ENCODE measurements around the gene CLEC3B. TPM values are rescaled to one million over a fixed set of nuclear protein-coding genes. Genes with fewer than 3 reads are reported as not detected.

CLEC3B gene
- total RNA-seq, 6 donors from 2014 or later, result 6.3 to 332 (median 140) TPM

DNA sequence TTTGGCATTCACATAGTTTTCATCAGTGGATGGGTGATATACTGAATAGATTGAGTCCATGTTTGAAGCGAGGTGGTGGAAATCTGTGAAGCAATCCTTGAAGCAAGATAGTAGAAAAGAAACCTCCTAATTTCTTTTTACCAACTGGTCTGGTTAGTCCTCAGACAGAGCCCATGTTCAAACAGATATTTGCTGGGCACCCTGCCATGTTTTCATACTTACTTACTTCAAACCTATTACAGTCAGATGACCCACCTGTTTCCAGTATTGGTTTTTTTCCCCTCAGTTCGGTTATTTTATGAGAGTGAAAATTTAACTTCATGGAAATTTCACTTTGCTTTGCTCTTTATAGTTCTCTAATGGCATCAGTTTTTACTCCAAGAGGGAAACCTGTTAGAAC lies 26.3 kb upstream of the CLEC3B start:
- Histone ChIP-seq H3K36me3 (peaks cover 3 to 75% (median 19%) of the 10 kb centered on the region in 4 donors), H3K9me3 (no peaks in the 10 kb centered on the region), H3K4me1 (peaks cover 8 to 15% (median 12%) of the 10 kb centered on the region in 4 donors), H3K4me3 (no peak overlapping the region), H3K27ac (no peak overlapping the region), H3K27me3 (no peaks in the 10 kb centered on the region)
- peak in 1 of 2 donors; percentile 64 for DNase-seq
- TF ChIP-seq POLR2A (IDR thresholded peaks at IDR 0.05), result no peak
- TF ChIP-seq CTCF (IDR thresholded peaks at IDR 0.05), result no peak
- no peak for TF ChIP-seq POLR2AphosphoS5 (IDR thresholded peaks at IDR 0.05)
- TF ChIP-seq EP300 (IDR thresholded peaks at IDR 0.05), result no peak
- no peak for ATAC-seq (ENCODE audit: low FRiP score in 2 of 2)
- WGBS, 2 donors, result 71% methylated on average over 2 of the region's 2 CpGs

GRCh38 chr3:45000823-45001222 lies 25.3 kb upstream of the CLEC3B start:
- TF ChIP-seq CTCF (IDR thresholded peaks at IDR 0.05) (no peak), EP300 (IDR thresholded peaks at IDR 0.05) (no peak), POLR2A (IDR thresholded peaks at IDR 0.05) (no peak), POLR2AphosphoS5 (IDR thresholded peaks at IDR 0.05) (no peak)
- DNase-seq, result no peak
- Histone ChIP-seq H3K9me3 (no peaks in the 10 kb centered on the region), H3K4me1 (peaks cover 0 to 5% (median 2%) of the 10 kb centered on the region in 4 donors), H3K36me3 (peaks cover 3 to 80% (median 23%) of the 10 kb centered on the region in 4 donors), H3K4me3 (no peak overlapping the region), H3K27ac (no peak overlapping the region), H3K27me3 (no peaks in the 10 kb centered on the region)
- 95 to 98% methylated on average over 4 of the region's 4 CpGs for WGBS, 2 donors
- ATAC-seq (ENCODE audit: low FRiP score in 2 of 2), result no peak

GRCh38 chr3:45001738-45002137 lies 24.4 kb upstream of the CLEC3B start:
- no peak overlapping the region for H3K4me3 ChIP-seq
- H3K4me1 ChIP-seq, result peaks cover 0 to 3% (median 0%) of the 10 kb centered on the region in 4 donors
- H3K9me3 ChIP-seq, result no peaks in the 10 kb centered on the region
- ATAC-seq (ENCODE audit: low FRiP score in 2 of 2) (no peak), DNase-seq (no peak)
- 97 to 98% methylated on average over 3 of the region's 3 CpGs for WGBS, 2 donors
- peaks cover 3 to 72% (median 23%) of the 10 kb centered on the region in 4 donors for H3K36me3 ChIP-seq
- no peak overlapping the region for H3K27ac ChIP-seq
- no peak for TF ChIP-seq POLR2A (IDR thresholded peaks at IDR 0.05)
- H3K27me3 ChIP-seq, result no peaks in the 10 kb centered on the region

DNA sequence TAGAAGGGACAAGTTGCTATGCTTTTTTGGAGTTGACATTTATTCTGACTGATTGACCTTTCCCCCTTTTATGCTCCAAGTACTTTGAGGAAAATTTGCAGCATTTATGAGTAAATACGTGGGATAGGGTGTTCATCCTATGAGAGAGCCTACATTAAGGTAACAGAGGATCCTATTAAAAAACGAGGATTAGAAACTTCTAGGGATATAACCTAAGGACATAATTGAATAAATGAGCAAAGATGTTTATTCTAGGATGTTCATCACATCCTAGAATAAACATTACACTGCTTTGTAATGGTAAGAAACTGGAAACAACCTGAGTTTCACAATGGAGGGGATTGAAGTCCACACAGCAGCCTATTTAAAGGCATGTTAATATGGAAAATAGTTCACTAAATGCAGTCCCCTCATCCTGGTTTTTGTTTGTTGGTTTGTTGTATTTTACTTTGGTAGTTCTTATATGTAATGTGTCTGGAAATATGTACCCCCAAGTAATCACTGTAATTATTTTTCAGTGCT lies 23.9 kb upstream of the CLEC3B start:
- DNase-seq (no peak), ATAC-seq (ENCODE audit: low FRiP score in 2 of 2) (no peak)
- 72 to 82% methylated on average over 2 of the region's 2 CpGs for WGBS, 2 donors
- no peaks in the 10 kb centered on the region for H3K27me3 ChIP-seq
- H3K9me3 ChIP-seq, result no peaks in the 10 kb centered on the region
- H3K4me1 ChIP-seq, result peaks cover 0 to 3% (median 0%) of the 10 kb centered on the region in 4 donors
- H3K36me3 ChIP-seq, result peaks cover 3 to 72% (median 22%) of the 10 kb centered on the region in 4 donors
- no peak for TF ChIP-seq EP300 (IDR thresholded peaks at IDR 0.05)
- no peak for TF ChIP-seq CTCF (IDR thresholded peaks at IDR 0.05)
- no peak for TF ChIP-seq POLR2A (IDR thresholded peaks at IDR 0.05)
- no peak for TF ChIP-seq POLR2AphosphoS5 (IDR thresholded peaks at IDR 0.05)
- H3K4me3 ChIP-seq, result no peak overlapping the region
- H3K27ac ChIP-seq, result peak overlapping the region in 1 of 4 donors; percentile 37

- ATAC-seq (ENCODE audit: low FRiP score in 2 of 2) (no peak), DNase-seq (no peak)
- no peak for TF ChIP-seq POLR2A (IDR thresholded peaks at IDR 0.05)
- no peak for TF ChIP-seq CTCF (IDR thresholded peaks at IDR 0.05)
- TF ChIP-seq EP300 (IDR thresholded peaks at IDR 0.05), result no peak
- TF ChIP-seq POLR2AphosphoS5 (IDR thresholded peaks at IDR 0.05), result no peak
- Histone ChIP-seq H3K36me3 (peaks cover 3 to 72% (median 21%) of the 10 kb centered on the region in 4 donors), H3K27ac (peak overlapping the region in 2 of 4 donors; percentile 37 to 57), H3K4me1 (peaks cover 0 to 3% (median 0%) of the 10 kb centered on the region in 4 donors), H3K27me3 (no peaks in the 10 kb centered on the region), H3K9me3 (no peaks in the 10 kb centered on the region), H3K4me3 (no peak overlapping the region)
- WGBS, 2 donors, result 38 to 61% methylated on average over 3 of the region's 3 CpGs
Measured at GRCh38 chr3:45002720-45003119, 23.4 kb upstream of the CLEC3B start.
